Epithelial cell of esophagus (primary cell): ENCODE data around the gene TOX3.

Experiments
- DNase-seq: peaks from one replicate; pipeline ENCODE4 v3.0.0; 2010; ENCODE audit warnings: low read depth
- H3K4me3 ChIP-seq: 2 replicates; pipeline ENCODE4 v1.5.1; 2011; ENCODE audit warnings: mild to moderate bottlenecking, low read length, control low read depth
- CTCF ChIP-seq: IDR thresholded peaks from 2 replicates; pipeline ENCODE4 v1.5.1; 2011; ENCODE audit warnings: low read depth, mild to moderate bottlenecking, low read length, control low read depth, inconsistent platforms; ENCODE audit not compliant: insufficient read depth; ENCODE audit errors: missing control alignments

TOX3 gene

GRCh38 chr16:52456368-52456767, 90.6 kb downstream of the TOX3 start:
- H3K4me3 ChIP-seq = no peak overlapping the region
- no peak for TF ChIP-seq CTCF
- DNase-seq = no peak

GRCh38 chr16:52455549-52456277, 91.2 kb downstream of the TOX3 start:
- DNase-seq = no peak
- H3K4me3 ChIP-seq = no peak overlapping the region
- TF ChIP-seq CTCF = no peak

GRCh38 chr16:52453644-52454043, 93.3 kb downstream of the TOX3 start:
- no peak for TF ChIP-seq CTCF
- no peak overlapping the region for H3K4me3 ChIP-seq
- no peak for DNase-seq

- DNase-seq = no peak
Observed at GRCh38 chr16:52451971-52452421, 94.9 kb downstream of the TOX3 start.

GRCh38 chr16:52450916-52451315, 96.0 kb downstream of the TOX3 start:
- no peak overlapping the region for H3K4me3 ChIP-seq
- DNase-seq = no peak
- no peak for TF ChIP-seq CTCF

More at GRCh38 chr16:52451971-52452421, 94.9 kb downstream of the TOX3 start:
- TF ChIP-seq CTCF = no peak
- H3K4me3 ChIP-seq = no peak overlapping the region

- TF ChIP-seq CTCF = no peak
- DNase-seq = no peak
- no peak overlapping the region for H3K4me3 ChIP-seq
Observed at GRCh38 chr16:52450241-52450640, 96.7 kb downstream of the TOX3 start.

- H3K4me3 ChIP-seq = no peak overlapping the region
- no peak for TF ChIP-seq CTCF
- DNase-seq = peak; percentile 8
Observed at GRCh38 chr16:52446080-52446479, 100.9 kb downstream of the TOX3 start.
